Endothelial cell of umbilical vein (primary cell): Measurements from ENCODE around the gene NCOA7.

Experiments
- CTCF ChIP-seq, 2 donors: IDR thresholded peaks; 1 replicate in 1 of 2; 2 replicates in 1 of 2; pipeline ENCODE4 v1.5.1; 2011; ENCODE audit warnings: low read length in 2 of 2, mild to moderate bottlenecking in 2 of 2, moderate library complexity in 2 of 2, control low read depth in 1 of 2, inconsistent platforms in 1 of 2, low read depth in 1 of 2; ENCODE audit not compliant: insufficient read depth in 1 of 2; ENCODE audit errors: extremely low read depth in 1 of 2
- FOS ChIP-seq: IDR thresholded peaks from 2 replicates; pipeline ENCODE4 v1.6.1; 2011; ENCODE audit warnings: mild to moderate bottlenecking, low read length, moderate library complexity, borderline replicate concordance; ENCODE audit not compliant: insufficient read depth
- JUN ChIP-seq: IDR thresholded peaks from 2 replicates; pipeline ENCODE4 v1.6.1; 2011; ENCODE audit warnings: borderline replicate concordance, low read depth; ENCODE audit not compliant: insufficient read length, insufficient read depth
- POLR2A ChIP-seq: IDR thresholded peaks from 2 replicates; pipeline ENCODE4 v1.6.1; 2012; ENCODE audit warnings: low read depth, mild to moderate bottlenecking, control low read depth, low read length

- no peak for TF ChIP-seq POLR2A
- TF ChIP-seq JUN, result peak; percentile 0
- no peak for TF ChIP-seq CTCF (IDR thresholded peaks at IDR 0.05; ENCODE audit: extremely low read depth in 1 of 2, insufficient read depth in 1 of 2, low read depth in 1 of 2, low read length in 2 of 2)
- no peak for TF ChIP-seq FOS
Measured at GRCh38 chr6:125781314-125781868, 9.4 kb upstream of the NCOA7 start.
